NT2/D1 (cell line): ENCODE measurements around the gene LRRC4B.
"Not testable (repeated sequence)": the region's sequence is repeated elsewhere in the genome, so short reads cannot be mapped to it uniquely, and the experiment has no call there.

ENCODE experiments used
- DNase-seq: peaks from one replicate; pipeline ENCODE4 v3.0.0-alpha.2; 2011; ENCODE audit warnings: low read depth, low spot score
- H3K27me3 ChIP-seq: 2 replicates; pipeline ENCODE4 v1.6.0; 2011; ENCODE audit warnings: mild to moderate bottlenecking; ENCODE audit not compliant: insufficient read length, insufficient read depth
- H3K36me3 ChIP-seq: 2 replicates; pipeline ENCODE4 v1.6.1; 2011; ENCODE audit warnings: mild to moderate bottlenecking, low read length, mixed read lengths; ENCODE audit not compliant: insufficient read depth, insufficient read length
- H3K4me1 ChIP-seq: 2 replicates; pipeline ENCODE4 v1.5.1; 2011; ENCODE audit not compliant: insufficient read depth, insufficient read length
- H3K4me3 ChIP-seq: 2 replicates; pipeline ENCODE4 v1.5.1; 2011; ENCODE audit warnings: low read depth; ENCODE audit not compliant: insufficient read length
- H3K9ac ChIP-seq: 2 replicates; pipeline ENCODE4 v1.6.0; 2011; ENCODE audit warnings: low read depth; ENCODE audit not compliant: insufficient read length
- H3K9me3 ChIP-seq: 2 replicates; pipeline ENCODE4 v1.5.1; 2011; ENCODE audit warnings: mild to moderate bottlenecking, low read length; ENCODE audit not compliant: insufficient read depth
- SUZ12 ChIP-seq: IDR thresholded peaks from 2 replicates; pipeline ENCODE4 v1.6.1; 2011; ENCODE audit not compliant: insufficient read length, insufficient read depth; ENCODE audit errors: extremely low read depth
- YY1 ChIP-seq: IDR thresholded peaks from 2 replicates; pipeline ENCODE4 v1.6.1; 2011; ENCODE audit not compliant: insufficient read length, insufficient read depth
- ZNF274 ChIP-seq: IDR thresholded peaks from 2 replicates; pipeline ENCODE4 v1.6.1; 2011; ENCODE audit warnings: mild to moderate bottlenecking, low read depth, low read length

LRRC4B gene, protein sequence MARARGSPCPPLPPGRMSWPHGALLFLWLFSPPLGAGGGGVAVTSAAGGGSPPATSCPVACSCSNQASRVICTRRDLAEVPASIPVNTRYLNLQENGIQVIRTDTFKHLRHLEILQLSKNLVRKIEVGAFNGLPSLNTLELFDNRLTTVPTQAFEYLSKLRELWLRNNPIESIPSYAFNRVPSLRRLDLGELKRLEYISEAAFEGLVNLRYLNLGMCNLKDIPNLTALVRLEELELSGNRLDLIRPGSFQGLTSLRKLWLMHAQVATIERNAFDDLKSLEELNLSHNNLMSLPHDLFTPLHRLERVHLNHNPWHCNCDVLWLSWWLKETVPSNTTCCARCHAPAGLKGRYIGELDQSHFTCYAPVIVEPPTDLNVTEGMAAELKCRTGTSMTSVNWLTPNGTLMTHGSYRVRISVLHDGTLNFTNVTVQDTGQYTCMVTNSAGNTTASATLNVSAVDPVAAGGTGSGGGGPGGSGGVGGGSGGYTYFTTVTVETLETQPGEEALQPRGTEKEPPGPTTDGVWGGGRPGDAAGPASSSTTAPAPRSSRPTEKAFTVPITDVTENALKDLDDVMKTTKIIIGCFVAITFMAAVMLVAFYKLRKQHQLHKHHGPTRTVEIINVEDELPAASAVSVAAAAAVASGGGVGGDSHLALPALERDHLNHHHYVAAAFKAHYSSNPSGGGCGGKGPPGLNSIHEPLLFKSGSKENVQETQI

DNA sequence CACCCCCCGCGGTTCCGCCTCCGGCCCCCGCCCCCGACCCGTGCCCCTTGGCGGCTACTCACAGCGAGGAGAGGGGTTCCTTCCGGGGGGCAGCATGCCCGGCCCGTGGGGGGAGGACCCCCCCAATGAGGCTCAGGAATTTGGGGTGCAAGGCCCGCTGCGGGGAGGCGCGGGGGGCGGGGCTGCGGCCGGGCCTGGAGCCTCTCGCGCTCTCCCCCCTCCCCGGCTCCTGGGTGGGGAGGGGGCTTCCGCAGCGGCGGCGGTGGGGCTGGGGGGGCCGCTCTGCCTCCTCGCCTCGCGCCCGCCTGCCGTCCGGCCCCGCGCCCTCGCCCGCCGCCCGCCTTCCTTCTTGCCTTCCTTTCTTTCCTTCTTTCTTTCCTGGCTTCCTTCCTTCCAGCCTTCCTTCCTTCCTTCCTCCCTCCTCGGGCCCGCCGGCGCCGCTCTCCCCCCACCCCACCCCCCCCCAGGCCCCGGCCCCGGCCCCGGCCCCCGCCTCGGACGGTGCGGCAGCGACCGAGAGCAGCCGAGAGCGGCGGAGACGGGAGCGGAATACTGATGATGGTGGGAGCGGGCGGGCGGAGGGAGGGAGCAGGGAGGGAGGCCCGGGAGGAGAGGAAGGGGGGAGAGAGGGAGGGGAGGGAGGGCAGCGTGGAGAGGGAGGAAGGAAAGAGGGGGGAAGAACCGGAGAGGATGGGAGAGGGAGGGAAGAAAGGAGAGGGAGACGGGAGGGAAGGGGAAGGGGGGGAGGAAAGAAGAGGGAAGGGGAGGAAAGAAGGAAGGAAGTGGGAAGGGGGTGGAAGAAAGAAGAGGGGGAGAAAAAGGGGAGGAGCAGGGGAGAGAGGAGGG lies at the start of gene LRRC4B:
TSS of gene LRRC4B (minus strand) at position 554 of the 846 bp plus-strand sequence. CDS start 19,597 bp downstream, outside the sequence.
- H3K27me3 ChIP-seq = peaks cover 13% of the 10 kb centered on the region
- peak within 1 kb of the TSS; percentile 11 for H3K4me3 ChIP-seq
- no peak within 1 kb of the TSS for H3K9ac ChIP-seq

DNA sequence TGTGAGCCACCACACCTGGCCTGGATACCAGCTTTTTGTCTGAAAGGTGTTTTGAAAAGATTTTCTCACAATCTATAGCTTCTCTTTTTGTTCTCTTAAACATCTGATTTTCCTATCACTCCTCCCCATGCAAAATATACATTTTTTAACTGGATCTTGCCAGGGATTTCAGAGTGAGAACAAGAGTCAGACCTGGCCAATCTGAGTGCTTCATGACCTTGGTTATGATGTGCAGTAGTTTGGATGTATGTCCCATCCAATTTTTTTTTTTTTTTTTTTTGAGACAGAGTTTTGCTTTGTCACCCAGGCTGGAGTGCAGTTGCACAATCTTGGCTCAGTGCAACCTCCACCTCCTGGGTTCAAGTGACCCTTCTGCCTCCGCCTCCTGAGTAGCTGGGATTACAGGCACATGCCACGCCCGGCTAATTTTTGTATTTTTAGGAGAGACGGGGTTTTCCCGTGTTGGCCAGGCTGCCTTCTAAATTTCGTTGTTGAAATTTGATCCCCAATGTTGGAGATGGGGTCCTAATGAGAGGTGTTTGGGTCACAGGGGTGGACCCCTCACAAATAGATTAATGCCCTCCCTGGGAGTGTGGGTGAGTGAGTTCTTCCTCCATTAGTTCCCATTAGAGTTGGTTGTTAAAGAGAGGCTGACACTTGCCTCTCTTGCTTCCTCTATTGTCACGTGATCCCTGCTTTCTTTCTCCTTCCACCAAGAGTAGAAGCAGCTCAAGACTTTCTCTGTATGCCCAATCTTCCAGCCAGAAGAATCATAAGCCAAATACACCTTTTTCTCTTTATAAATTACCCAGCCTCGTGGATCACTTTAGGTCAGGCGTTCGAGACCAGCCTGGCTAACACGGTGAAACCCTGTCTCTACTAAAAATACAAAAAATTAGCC lies 44.5 kb upstream of the LRRC4B start:
- not testable (repeated sequence) for H3K36me3 ChIP-seq, H3K4me1 ChIP-seq, DNase-seq, H3K27me3 ChIP-seq, H3K9me3 ChIP-seq, H3K9ac ChIP-seq, H3K4me3 ChIP-seq

More for the DNA sequence above, at the start of gene LRRC4B:
- TF ChIP-seq ZNF274 (no peak), YY1 (no peak), SUZ12 (no peak)
- no peak for DNase-seq
- H3K36me3 ChIP-seq = peaks cover 4% of the 10 kb centered on the region
- peaks cover 14% of the 10 kb centered on the region for H3K4me1 ChIP-seq
- no peaks in the 10 kb centered on the region for H3K9me3 ChIP-seq

DNA sequence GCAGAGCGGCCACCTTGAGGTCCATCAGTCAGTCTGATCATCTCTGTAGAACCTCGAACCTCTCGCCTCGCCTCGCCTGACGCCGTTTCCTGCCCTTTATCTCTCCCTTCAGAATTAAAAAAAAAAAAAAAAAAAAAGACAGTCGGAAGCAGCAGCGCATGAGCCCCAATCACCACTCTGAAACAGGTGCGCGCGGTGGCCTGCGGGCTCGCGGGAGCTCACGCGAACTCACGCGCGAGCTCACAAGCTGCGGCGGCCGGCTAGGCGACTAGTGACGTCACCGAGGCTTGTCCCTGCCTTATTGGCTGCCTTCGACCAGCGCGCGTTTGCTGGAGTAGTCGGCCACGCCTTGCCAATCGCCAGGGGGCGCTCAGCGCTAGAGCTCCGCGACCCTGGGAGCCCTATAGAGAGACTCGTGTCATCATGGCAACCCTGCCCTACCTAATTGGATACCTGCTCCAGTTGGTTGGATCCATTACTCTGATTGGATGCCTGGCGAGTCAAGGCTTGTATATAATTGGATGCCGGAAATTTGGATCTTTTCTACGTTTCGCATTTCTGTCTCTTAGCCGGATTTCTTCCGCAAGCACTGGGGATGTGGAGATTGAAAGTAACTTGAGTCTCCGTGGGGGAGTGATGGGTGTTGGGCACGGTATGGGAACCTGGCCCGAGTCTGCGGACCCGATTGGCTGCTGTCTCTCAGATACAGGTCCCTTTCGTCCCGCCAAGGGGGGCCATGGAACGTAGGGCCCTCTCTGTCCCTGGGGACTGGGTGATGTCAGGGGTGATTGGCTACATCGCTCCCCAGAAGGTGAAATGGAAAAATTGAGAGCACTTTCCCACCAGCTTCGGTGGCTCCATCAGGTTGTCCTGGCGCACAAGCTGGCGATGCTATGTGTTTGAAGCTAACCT lies 39.9 kb upstream of the LRRC4B start:
- Histone ChIP-seq H3K27me3 (peaks cover 7% of the 10 kb centered on the region), H3K4me1 (no peaks in the 10 kb centered on the region), H3K4me3 (peak overlapping the region; percentile 30), H3K9me3 (peaks cover 17% of the 10 kb centered on the region; the same call in 1 of the 2 replicates), H3K36me3 (no peaks in the 10 kb centered on the region), H3K9ac (no peak overlapping the region)
- TF ChIP-seq ZNF274 (no peak), YY1 (no peak), SUZ12 (no peak)
- peak; percentile 94 for DNase-seq

DNA sequence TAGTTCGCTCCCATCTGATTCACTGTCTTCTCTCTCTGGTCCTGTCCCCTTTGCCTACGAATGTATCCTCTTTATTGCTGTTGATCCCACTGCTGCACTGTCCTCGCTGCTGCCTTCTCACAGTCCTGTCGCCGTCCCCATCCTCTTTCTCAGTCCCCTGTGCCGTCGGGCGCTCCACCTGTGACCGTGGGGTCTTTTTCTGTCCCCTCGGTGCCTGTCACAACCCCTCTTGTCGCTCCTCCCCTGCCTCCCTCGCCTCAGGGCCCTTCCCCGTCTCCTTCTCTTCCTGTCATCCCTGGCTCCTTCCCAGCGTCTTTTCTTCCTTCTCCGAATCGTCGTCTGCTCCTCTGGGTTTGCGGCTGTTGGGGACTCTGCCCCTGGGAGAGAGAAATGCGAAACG lies 39.2 kb upstream of the LRRC4B start:
- no peaks in the 10 kb centered on the region for H3K4me1 ChIP-seq
- no peak for TF ChIP-seq ZNF274
- TF ChIP-seq YY1 = no peak
- no peak for TF ChIP-seq SUZ12
- H3K9me3 ChIP-seq = peaks cover 17% of the 10 kb centered on the region; the same call in 1 of the 2 replicates
- H3K27me3 ChIP-seq = peaks cover 7% of the 10 kb centered on the region
- DNase-seq = no peak
- peak overlapping the region; percentile 30 for H3K4me3 ChIP-seq
- H3K9ac ChIP-seq = no peak overlapping the region
- H3K36me3 ChIP-seq = no peaks in the 10 kb centered on the region

DNA sequence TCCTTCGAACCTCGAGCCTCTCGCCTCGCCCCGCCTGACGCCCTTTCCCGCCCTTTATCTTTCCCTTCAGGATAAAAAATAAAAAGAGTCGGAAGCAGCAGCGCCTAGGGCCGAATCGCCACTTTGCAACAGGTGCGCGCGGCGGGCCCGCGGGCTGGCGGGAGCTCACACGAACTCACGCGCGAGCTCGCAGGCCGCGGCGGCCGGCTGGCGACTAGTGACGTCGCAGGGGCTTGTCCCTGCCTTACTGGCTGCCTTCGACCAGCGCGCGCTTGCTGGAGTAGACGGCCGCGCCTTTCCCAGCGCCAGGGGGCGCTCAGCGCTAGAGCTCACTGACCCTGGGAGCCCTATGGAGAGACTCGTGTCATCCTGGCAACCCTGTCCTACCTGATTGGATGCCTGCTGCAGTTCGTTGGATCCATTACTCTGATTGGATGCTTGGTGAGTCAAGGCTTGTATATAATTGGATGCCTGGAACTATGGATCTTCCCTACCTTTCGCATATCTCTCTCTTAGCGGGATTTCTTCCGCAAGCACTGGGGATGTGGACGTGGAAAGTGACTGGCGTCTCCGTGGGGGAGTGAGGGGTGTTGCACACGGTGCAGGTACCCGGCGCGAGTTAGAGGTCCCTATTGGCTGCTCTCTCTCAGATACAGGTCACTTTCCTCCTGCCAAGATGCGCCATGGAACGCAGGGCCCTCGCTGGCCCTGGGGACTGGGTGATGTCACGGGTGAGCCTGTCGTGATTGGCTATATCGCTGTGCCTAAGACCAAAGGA lies 38.0 kb upstream of the LRRC4B start:
- not testable (repeated sequence) for H3K36me3 ChIP-seq, H3K27me3 ChIP-seq, H3K9ac ChIP-seq, H3K4me3 ChIP-seq, DNase-seq, H3K4me1 ChIP-seq
- peaks cover 17% of the 10 kb centered on the region; the same call in 1 of the 2 replicates for H3K9me3 ChIP-seq

DNA sequence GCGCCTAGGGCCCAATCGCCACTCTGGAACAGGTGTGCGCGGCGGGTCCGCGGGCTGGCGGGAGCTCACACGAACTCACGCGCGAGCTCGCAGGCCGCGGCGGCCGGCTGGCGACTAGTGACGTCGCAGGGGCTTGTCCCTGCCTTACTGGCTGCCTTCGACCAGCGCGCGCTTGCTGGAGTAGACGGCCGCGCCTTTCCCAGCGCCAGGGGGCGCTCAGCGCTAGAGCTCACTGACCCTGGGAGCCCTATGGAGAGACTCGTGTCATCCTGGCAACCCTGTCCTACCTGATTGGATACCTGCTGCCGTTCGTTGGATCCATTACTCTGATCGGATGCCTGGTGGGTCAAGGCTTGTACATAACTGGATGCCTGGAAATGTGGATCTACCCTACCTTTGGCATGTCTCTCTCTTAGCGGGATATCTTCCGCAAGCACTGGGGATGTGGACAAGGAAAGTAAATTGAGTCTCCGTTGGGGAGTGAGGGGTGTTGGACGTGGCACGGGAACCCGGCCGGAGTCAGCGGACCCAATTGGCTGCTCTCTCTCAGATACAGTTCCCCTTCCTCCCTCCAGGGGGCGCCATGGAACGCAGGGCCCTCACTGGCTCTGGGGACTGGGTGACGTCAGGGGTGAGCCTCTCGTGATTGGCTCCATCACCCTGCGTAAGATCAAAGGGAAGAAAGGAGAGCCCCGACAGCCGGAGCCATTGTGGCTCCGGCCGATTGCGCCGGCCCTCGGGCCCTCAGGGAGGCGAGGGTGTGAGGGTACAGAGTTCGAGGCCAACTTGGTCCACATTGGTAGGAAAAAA lies 36.2 kb upstream of the LRRC4B start:
- H3K9ac ChIP-seq, H3K27me3 ChIP-seq, H3K4me3 ChIP-seq, DNase-seq, H3K36me3 ChIP-seq, H3K4me1 ChIP-seq: not testable (repeated sequence)
- peaks cover 17% of the 10 kb centered on the region; the same call in 1 of the 2 replicates for H3K9me3 ChIP-seq
